ENCODE results near the gene GDA. TPM values are rescaled to one million over a fixed set of nuclear protein-coding genes. Genes with fewer than 3 reads are reported as not detected.
"Not testable (repeated sequence)": the region's sequence is repeated elsewhere in the genome, so short reads cannot be mapped to it uniquely, and the experiment has no call there.

GDA gene
- total RNA-seq, 1 donor from 2014 or later: 2.7 TPM

DNA sequence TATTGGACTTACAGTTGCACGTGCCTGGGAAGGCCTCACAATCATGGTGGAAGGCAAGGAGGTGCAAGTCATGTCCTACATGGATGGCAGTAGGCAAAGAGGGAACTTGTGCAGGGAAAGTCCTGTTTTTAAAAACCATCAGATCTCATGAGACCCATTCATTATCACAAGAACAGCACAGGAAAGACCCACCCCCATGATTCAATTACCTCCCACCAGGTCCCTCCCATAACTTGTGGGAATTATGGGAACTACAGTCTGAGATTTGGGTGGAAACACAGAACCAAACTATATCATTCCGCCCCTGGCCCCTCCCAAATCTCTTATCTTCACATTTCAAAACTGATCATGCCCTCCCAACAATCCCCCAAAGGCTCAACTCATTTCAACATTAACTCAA lies 140.2 kb downstream of the GDA start:
- no peak overlapping the region for H3K4me3 ChIP-seq
- H2AFZ ChIP-seq (replicated peaks): no peak overlapping the region
- H3K27me3 ChIP-seq: no peaks in the 10 kb centered on the region
- H4K20me1 ChIP-seq (ENCODE audit: low read depth): no peaks in the 10 kb centered on the region
- no peak overlapping the region for H3K4me3 Mint-ChIP-seq
- H3K9me3 Mint-ChIP-seq: peaks cover 22% of the 10 kb centered on the region
- H3K27ac Mint-ChIP-seq: no peak overlapping the region
- H3K9me3 ChIP-seq (ENCODE audit: low read depth): no peaks in the 10 kb centered on the region
- no peak for DNase-seq (ENCODE audit: low spot score)
- no peaks in the 10 kb centered on the region for H3F3A ChIP-seq (ENCODE audit: low read depth)
- H3K36me3 Mint-ChIP-seq: peaks cover 4% of the 10 kb centered on the region
- TF ChIP-seq, protein P1, sequence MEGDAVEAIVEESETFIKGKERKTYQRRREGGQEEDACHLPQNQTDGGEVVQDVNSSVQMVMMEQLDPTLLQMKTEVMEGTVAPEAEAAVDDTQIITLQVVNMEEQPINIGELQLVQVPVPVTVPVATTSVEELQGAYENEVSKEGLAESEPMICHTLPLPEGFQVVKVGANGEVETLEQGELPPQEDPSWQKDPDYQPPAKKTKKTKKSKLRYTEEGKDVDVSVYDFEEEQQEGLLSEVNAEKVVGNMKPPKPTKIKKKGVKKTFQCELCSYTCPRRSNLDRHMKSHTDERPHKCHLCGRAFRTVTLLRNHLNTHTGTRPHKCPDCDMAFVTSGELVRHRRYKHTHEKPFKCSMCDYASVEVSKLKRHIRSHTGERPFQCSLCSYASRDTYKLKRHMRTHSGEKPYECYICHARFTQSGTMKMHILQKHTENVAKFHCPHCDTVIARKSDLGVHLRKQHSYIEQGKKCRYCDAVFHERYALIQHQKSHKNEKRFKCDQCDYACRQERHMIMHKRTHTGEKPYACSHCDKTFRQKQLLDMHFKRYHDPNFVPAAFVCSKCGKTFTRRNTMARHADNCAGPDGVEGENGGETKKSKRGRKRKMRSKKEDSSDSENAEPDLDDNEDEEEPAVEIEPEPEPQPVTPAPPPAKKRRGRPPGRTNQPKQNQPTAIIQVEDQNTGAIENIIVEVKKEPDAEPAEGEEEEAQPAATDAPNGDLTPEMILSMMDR (IDR thresholded peaks at IDR 0.05): no peak
- TF ChIP-seq EZH2 (IDR thresholded peaks at IDR 0.05) (no peak), EZH2phosphoT487 (IDR thresholded peaks at IDR 0.05) (no peak)
- H3K4me1 Mint-ChIP-seq: peaks cover 3% of the 10 kb centered on the region
- H3K27me3 Mint-ChIP-seq (ENCODE audit: insufficient read depth, low read depth): peaks cover 2% of the 10 kb centered on the region
- no peak overlapping the region for H3K4me2 ChIP-seq
- H3K79me2 ChIP-seq (ENCODE audit: low read depth): no peaks in the 10 kb centered on the region
- no peaks in the 10 kb centered on the region for H3K36me3 ChIP-seq
- H3K9ac ChIP-seq: no peak overlapping the region
- no peak overlapping the region for H3K27ac ChIP-seq
- no peaks in the 10 kb centered on the region for H3K4me1 ChIP-seq

GRCh38 chr9:72290311-72290710 lies 141.1 kb downstream of the GDA start:
- no peaks in the 10 kb centered on the region for H3K9me3 ChIP-seq (ENCODE audit: low read depth)
- no peak for DNase-seq (ENCODE audit: low spot score)
- no peak overlapping the region for H3K9ac ChIP-seq
- H4K20me1 ChIP-seq (ENCODE audit: low read depth): no peaks in the 10 kb centered on the region
- Mint-ChIP-seq H3K9me3 (peaks cover 22% of the 10 kb centered on the region), H3K27me3 (ENCODE audit: insufficient read depth, low read depth) (peaks cover 2% of the 10 kb centered on the region), H3K27ac (no peak overlapping the region), H3K4me3 (no peak overlapping the region), H3K4me1 (peaks cover 3% of the 10 kb centered on the region), H3K36me3 (peaks cover 4% of the 10 kb centered on the region)
- TF ChIP-seq EZH2phosphoT487 (IDR thresholded peaks at IDR 0.05) (no peak), EZH2 (IDR thresholded peaks at IDR 0.05) (no peak)
- H3K36me3 ChIP-seq: no peaks in the 10 kb centered on the region
- H3K4me1 ChIP-seq: no peaks in the 10 kb centered on the region
- H3F3A ChIP-seq (ENCODE audit: low read depth): no peaks in the 10 kb centered on the region
- no peak overlapping the region for H3K4me3 ChIP-seq
- no peak overlapping the region for H3K4me2 ChIP-seq
- H3K27me3 ChIP-seq: no peaks in the 10 kb centered on the region
- no peak overlapping the region for H2AFZ ChIP-seq (replicated peaks)
- no peaks in the 10 kb centered on the region for H3K79me2 ChIP-seq (ENCODE audit: low read depth)
- no peak overlapping the region for H3K27ac ChIP-seq

DNA sequence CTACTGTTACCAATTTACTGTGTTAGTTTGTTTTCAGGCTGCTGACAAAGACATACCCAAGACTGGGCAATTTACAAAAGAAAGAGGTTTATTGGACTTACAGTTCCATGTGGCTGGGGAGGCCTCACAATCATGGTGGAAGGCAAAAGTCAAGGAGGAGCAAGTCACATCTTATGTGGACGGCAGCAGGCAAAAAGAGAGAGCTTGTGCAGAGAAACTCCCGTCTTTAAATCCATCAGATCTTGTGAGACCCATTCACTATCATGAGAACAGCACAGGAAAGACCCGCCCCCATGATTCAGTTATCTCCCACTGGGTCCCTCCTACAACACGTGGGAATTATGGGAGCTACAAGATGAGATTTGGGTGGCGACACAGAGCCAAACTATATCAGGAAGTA lies 142.3 kb downstream of the GDA start:
- not testable (repeated sequence) for H3K79me2 ChIP-seq (ENCODE audit: low read depth); H3K9me3 ChIP-seq (ENCODE audit: low read depth); H3K4me1 Mint-ChIP-seq; H2AFZ ChIP-seq (replicated peaks); H3K27me3 Mint-ChIP-seq (ENCODE audit: insufficient read depth, low read depth); H3K4me1 ChIP-seq; H3K4me3 ChIP-seq; H3K4me3 Mint-ChIP-seq; H3K27me3 ChIP-seq; H3K27ac Mint-ChIP-seq; H3K36me3 ChIP-seq; H3K9ac ChIP-seq; H3K27ac ChIP-seq; DNase-seq (ENCODE audit: low spot score); H4K20me1 ChIP-seq (ENCODE audit: low read depth); H3F3A ChIP-seq (ENCODE audit: low read depth); H3K4me2 ChIP-seq; H3K36me3 Mint-ChIP-seq
- peaks cover 22% of the 10 kb centered on the region for H3K9me3 Mint-ChIP-seq

DNA sequence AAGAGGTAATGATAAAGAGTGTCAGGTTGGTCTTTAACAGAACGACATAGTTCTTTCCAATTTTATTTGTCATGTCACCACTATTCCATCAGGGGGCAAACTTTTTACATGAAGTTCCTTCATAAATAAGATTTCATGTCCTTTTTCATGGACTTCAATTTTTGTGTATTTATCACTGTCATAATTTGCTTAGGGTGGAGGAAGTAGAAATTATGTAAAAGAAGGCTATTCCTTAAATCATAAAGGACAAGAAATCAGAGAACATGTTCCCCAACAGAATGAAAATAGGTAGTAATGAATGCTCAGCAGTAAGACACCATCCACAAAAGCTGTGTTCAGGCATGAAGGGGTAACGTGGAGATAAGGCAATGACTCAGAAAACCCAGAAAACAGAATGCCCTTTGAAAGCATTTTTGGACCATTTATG lies 143.0 kb downstream of the GDA start:
- no peak overlapping the region for H3K4me3 ChIP-seq
- H3K9me3 Mint-ChIP-seq: peaks cover 22% of the 10 kb centered on the region
- peaks cover 4% of the 10 kb centered on the region for H3K36me3 Mint-ChIP-seq
- TF ChIP-seq, protein P1 (IDR thresholded peaks at IDR 0.05): peak; percentile 64
- TF ChIP-seq EZH2 (IDR thresholded peaks at IDR 0.05): no peak
- H2AFZ ChIP-seq (replicated peaks): peak overlapping the region; percentile 66
- no peaks in the 10 kb centered on the region for H3K4me1 ChIP-seq
- H4K20me1 ChIP-seq (ENCODE audit: low read depth): no peaks in the 10 kb centered on the region
- no peak overlapping the region for H3K27ac Mint-ChIP-seq
- no peak overlapping the region for H3K9ac ChIP-seq
- no peaks in the 10 kb centered on the region for H3K36me3 ChIP-seq
- no peaks in the 10 kb centered on the region for H3F3A ChIP-seq (ENCODE audit: low read depth)
- no peaks in the 10 kb centered on the region for H3K9me3 ChIP-seq (ENCODE audit: low read depth)
- no peak overlapping the region for H3K4me2 ChIP-seq
- H3K4me1 Mint-ChIP-seq: peaks cover 3% of the 10 kb centered on the region
- H3K27me3 Mint-ChIP-seq (ENCODE audit: insufficient read depth, low read depth): peaks cover 2% of the 10 kb centered on the region
- no peaks in the 10 kb centered on the region for H3K27me3 ChIP-seq
- H3K27ac ChIP-seq: no peak overlapping the region
- peak; percentile 39 for DNase-seq (ENCODE audit: low spot score)
- H3K79me2 ChIP-seq (ENCODE audit: low read depth): no peaks in the 10 kb centered on the region
- no peak overlapping the region for H3K4me3 Mint-ChIP-seq

Measured in neural progenitor cell (in vitro differentiated cells).